HEK293 (cell line): ENCODE measurements around the gene ANO9.

Source experiments
- RBAK ChIP-seq: fragments of 450-650 bp; formaldehyde crosslinking; IDR thresholded peaks from 2 replicates; pipeline ENCODE4 v1.5.1; 2016; ENCODE audit warnings: missing biosample characterization, missing genetic modification characterization
- TCF7L2 ChIP-seq: IDR thresholded peaks from 2 replicates; pipeline ENCODE4 v1.6.1; 2011; ENCODE audit warnings: low read depth, mild to moderate bottlenecking, inconsistent platforms, low read length, moderate library complexity, borderline replicate concordance
- ZFP37 ChIP-seq: fragments of 450-650 bp; formaldehyde crosslinking; IDR thresholded peaks from 2 replicates; pipeline ENCODE4 v1.5.1; 2016; ENCODE audit warnings: missing biosample characterization, missing genetic modification characterization
- ZNF140 ChIP-seq: fragments of 450-650 bp; formaldehyde crosslinking; IDR thresholded peaks from 2 replicates; pipeline ENCODE4 v1.5.1; 2016; ENCODE audit warnings: missing biosample characterization, missing genetic modification characterization
- ZNF654 ChIP-seq: fragments of 450-650 bp; formaldehyde crosslinking; IDR thresholded peaks from 2 replicates; pipeline ENCODE4 v1.5.1; 2016; ENCODE audit warnings: low read depth, missing biosample characterization, missing genetic modification characterization
- ZNF664 ChIP-seq: fragments of 450-650 bp; formaldehyde crosslinking; IDR thresholded peaks from 2 replicates; pipeline ENCODE4 v1.5.1; 2016; ENCODE audit warnings: missing biosample characterization, missing genetic modification characterization
- ZNF777 ChIP-seq: fragments of 450-650 bp; formaldehyde crosslinking; IDR thresholded peaks from 2 replicates; pipeline ENCODE4 v1.5.1; 2017; ENCODE audit warnings: missing biosample characterization, missing genetic modification characterization, borderline replicate concordance
- ZNF791 ChIP-seq: fragments of 450-650 bp; formaldehyde crosslinking; IDR thresholded peaks from 2 replicates; pipeline ENCODE4 v1.5.1; 2016; ENCODE audit warnings: missing biosample characterization, missing genetic modification characterization
- TF ChIP-seq, protein P1 (sequence below): fragments of 450-650 bp; formaldehyde crosslinking; IDR thresholded peaks from 2 replicates; pipeline ENCODE4 v1.5.1; 2016; ENCODE audit warnings: missing biosample characterization, missing genetic modification characterization
- TF ChIP-seq, protein P2 (sequence below): fragments of 450-650 bp; formaldehyde crosslinking; IDR thresholded peaks from 2 replicates; pipeline ENCODE4 v1.5.1; 2016; ENCODE audit warnings: missing biosample characterization, missing genetic modification characterization
- TF ChIP-seq, protein P3 (sequence below): fragments of 450-650 bp; formaldehyde crosslinking; IDR thresholded peaks from 2 replicates; pipeline ENCODE4 v1.5.1; 2016; ENCODE audit warnings: missing biosample characterization, missing genetic modification characterization

DNA sequence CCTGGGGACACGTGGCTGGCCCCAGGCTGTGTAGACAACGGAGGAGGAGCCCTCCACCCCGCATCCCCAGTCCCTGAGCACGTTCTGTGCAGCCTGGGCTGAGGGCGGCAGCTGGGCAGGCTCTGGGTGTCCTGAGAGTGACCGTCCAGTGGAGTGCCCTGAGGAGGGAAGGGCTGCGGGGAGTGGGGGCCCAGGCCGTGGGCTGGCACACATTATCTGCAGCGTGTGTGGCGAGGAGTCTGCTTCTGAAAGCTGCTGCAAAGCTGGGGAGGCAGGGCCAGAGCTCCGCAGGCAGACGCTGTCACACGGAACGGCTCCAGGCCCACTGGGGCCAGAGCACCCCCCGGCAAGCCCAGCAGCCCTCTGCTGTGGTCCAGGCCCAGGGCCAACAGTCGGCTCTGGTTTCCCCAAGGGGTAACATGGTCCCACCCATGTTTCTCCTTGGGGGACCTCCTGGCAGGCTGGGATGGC, 835 bp upstream of the ANO9 start:
- TF ChIP-seq, protein P1, sequence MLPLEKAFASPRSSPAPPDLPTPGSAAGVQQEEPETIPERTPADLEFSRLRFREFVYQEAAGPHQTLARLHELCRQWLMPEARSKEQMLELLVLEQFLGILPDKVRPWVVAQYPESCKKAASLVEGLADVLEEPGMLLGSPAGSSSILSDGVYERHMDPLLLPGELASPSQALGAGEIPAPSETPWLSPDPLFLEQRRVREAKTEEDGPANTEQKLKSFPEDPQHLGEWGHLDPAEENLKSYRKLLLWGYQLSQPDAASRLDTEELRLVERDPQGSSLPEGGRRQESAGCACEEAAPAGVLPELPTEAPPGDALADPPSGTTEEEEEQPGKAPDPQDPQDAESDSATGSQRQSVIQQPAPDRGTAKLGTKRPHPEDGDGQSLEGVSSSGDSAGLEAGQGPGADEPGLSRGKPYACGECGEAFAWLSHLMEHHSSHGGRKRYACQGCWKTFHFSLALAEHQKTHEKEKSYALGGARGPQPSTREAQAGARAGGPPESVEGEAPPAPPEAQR (tag by site-specific recombination) = no peak
- TF ChIP-seq ZNF777 (tag by site-specific recombination) (no peak), ZNF140 (no peak), RBAK (tag by site-specific recombination) (no peak), TCF7L2 (no peak), ZFP37 (tag by site-specific recombination) (no peak), ZNF654 (tag by site-specific recombination) (no peak), ZNF664 (no peak), ZNF791 (tag by site-specific recombination) (no peak)
- TF ChIP-seq, protein P2, sequence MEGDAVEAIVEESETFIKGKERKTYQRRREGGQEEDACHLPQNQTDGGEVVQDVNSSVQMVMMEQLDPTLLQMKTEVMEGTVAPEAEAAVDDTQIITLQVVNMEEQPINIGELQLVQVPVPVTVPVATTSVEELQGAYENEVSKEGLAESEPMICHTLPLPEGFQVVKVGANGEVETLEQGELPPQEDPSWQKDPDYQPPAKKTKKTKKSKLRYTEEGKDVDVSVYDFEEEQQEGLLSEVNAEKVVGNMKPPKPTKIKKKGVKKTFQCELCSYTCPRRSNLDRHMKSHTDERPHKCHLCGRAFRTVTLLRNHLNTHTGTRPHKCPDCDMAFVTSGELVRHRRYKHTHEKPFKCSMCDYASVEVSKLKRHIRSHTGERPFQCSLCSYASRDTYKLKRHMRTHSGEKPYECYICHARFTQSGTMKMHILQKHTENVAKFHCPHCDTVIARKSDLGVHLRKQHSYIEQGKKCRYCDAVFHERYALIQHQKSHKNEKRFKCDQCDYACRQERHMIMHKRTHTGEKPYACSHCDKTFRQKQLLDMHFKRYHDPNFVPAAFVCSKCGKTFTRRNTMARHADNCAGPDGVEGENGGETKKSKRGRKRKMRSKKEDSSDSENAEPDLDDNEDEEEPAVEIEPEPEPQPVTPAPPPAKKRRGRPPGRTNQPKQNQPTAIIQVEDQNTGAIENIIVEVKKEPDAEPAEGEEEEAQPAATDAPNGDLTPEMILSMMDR = no peak
- TF ChIP-seq, protein P3, sequence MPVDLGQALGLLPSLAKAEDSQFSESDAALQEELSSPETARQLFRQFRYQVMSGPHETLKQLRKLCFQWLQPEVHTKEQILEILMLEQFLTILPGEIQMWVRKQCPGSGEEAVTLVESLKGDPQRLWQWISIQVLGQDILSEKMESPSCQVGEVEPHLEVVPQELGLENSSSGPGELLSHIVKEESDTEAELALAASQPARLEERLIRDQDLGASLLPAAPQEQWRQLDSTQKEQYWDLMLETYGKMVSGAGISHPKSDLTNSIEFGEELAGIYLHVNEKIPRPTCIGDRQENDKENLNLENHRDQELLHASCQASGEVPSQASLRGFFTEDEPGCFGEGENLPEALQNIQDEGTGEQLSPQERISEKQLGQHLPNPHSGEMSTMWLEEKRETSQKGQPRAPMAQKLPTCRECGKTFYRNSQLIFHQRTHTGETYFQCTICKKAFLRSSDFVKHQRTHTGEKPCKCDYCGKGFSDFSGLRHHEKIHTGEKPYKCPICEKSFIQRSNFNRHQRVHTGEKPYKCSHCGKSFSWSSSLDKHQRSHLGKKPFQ (tag by site-specific recombination) = no peak
